Fibroblast of lung (primary cell): ENCODE results near the gene OR1I1.
"Not testable (repeated sequence)": the region's sequence is repeated elsewhere in the genome, so short reads cannot be mapped to it uniquely, and the experiment has no call there.

Source experiments
- CTCF ChIP-seq, 2 donors: IDR thresholded peaks in 1 of 2; conservative IDR thresholded peaks in 1 of 2; 1 replicate in 1 of 2; 2 replicates in 1 of 2; pipeline ENCODE4 v1.5.1; 2011 to 2012; ENCODE audit warnings: low read length in 2 of 2, control low read depth in 1 of 2, inconsistent platforms in 1 of 2, low read depth in 1 of 2, mild to moderate bottlenecking in 1 of 2
- EZH2 ChIP-seq: IDR thresholded peaks from 2 replicates; pipeline ENCODE4 v1.5.1; 2012; ENCODE audit warnings: low read length, control low read depth, mild to moderate bottlenecking; ENCODE audit errors: missing control alignments

GRCh38 chr19:15097980-15098379, 16.0 kb downstream of the OR1I1 start:
- TF ChIP-seq CTCF (conservative IDR thresholded peaks at IDR 0.05 in 1 of 2, IDR thresholded peaks at IDR 0.05 in 1 of 2; ENCODE audit: low read depth in 1 of 2, low read length in 2 of 2); EZH2: not testable (repeated sequence)
